Omental fat pad (tissue), 4 donors: Measurements from ENCODE around the gene COL4A1. TPM values are rescaled to one million over a fixed set of nuclear protein-coding genes. Genes with fewer than 3 reads are reported as not detected.
A peak's percentile ranks its signal among the peaks of the same experiment; 100 is the strongest.

Experiments used
- ATAC-seq: fragments of 150-250 bp; one replicate; pipeline ENCODE4 v1.9.1; 2016; ENCODE audit warnings: mild to moderate bottlenecking, moderate library complexity; ENCODE audit not compliant: low FRiP score
- DNase-seq: peaks from one replicate; pipeline ENCODE4 v3.0.0-alpha.2; 2019; ENCODE audit warnings: low spot score
- total RNA-seq, 4 donors: library from RNA; depleted of rRNA; stranded (reverse); fragments of >200 nt; gene quantifications; one replicate each; pipeline ENCODE4 v1.1.0, GENCODE V29; 2016
- TF ChIP-seq, protein P1 (sequence below), 3 donors: fragments of 450-650 bp; IDR thresholded peaks; one replicate each; pipeline ENCODE4 v1.5.1; 2016 to 2017; ENCODE audit warnings: antibody characterized with exemption in 3 of 3, mild to moderate bottlenecking in 3 of 3, moderate library complexity in 2 of 3

The COL4A1 gene
- total RNA-seq, 4 donors from 2014 or later = 611 to 1,113 (median 995) TPM

DNA sequence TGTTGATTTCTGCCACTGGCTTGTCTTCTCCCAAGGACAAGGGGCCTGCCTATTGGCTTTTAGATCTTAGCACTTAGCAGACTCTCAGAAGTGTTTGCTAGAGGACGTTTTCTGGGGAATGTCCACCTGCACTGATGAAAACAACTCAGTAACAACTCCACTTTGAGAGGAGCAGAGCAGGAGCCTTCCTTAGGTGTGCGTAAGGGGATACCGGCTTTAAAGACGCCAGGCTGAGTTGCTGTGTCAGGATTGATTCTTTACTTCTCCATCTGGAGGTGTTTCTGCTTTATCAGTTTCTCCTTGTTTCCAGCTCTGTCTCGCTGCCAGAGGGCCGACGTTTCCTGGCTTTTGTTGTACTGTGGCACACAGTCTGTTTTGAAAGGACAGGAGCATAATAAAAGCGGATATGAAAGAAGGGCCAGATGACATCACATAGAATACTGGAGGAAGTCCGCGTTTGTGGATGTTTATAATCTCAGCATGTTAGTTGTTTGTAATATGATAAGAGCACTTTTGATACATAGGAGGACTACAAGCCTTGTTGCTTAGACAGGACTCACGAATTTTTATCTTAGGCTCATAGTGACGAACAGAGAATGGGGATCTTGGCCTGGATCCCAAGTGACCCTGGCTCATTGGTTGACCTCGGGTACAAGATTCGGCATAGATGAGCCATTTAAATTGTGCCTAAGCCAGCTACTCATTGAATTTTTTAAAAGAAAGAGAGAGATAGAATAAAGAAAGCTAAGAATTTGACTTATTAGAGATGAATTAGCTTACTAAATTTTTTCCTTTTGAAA, 34.7 kb upstream of the COL4A1 start:
- TF ChIP-seq, protein P1, sequence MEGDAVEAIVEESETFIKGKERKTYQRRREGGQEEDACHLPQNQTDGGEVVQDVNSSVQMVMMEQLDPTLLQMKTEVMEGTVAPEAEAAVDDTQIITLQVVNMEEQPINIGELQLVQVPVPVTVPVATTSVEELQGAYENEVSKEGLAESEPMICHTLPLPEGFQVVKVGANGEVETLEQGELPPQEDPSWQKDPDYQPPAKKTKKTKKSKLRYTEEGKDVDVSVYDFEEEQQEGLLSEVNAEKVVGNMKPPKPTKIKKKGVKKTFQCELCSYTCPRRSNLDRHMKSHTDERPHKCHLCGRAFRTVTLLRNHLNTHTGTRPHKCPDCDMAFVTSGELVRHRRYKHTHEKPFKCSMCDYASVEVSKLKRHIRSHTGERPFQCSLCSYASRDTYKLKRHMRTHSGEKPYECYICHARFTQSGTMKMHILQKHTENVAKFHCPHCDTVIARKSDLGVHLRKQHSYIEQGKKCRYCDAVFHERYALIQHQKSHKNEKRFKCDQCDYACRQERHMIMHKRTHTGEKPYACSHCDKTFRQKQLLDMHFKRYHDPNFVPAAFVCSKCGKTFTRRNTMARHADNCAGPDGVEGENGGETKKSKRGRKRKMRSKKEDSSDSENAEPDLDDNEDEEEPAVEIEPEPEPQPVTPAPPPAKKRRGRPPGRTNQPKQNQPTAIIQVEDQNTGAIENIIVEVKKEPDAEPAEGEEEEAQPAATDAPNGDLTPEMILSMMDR (IDR thresholded peaks at IDR 0.05) = no peak
- no peak for ATAC-seq
- no peak for DNase-seq

DNA sequence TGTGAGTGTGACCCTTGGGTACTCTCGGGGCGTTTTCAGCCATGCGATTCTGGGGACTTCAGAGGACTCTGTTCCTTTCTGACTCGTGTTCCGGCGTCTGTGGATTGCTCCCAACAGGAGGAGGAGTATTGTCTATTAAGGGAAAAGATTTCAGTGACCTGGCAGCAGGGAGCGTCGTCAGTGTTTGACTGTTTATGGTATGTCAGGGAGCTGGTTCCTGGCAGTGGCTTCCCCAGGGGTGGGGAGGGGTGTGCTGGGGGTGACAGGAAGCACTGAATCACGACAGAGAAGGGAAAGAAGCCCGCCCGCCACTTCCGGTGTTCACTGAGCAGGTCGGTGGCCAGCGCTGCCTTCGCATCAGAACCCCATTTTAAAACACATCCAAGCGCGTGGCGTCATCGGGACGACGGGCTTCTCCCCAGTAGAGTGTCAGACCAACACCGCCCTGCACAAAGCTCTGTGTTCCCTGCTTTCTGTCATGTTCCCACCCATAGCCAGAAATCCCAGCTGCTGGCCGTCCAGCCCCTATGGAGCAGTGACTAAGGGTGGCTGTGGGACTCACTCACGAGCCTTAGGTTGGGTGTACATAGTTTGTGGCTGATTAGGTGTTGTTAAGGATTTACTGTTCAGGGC, 34.0 kb upstream of the COL4A1 start:
- DNase-seq (peak; percentile 50), ATAC-seq (peak; percentile 61)
- TF ChIP-seq, protein P1 (IDR thresholded peaks at IDR 0.05) = no peak

DNA sequence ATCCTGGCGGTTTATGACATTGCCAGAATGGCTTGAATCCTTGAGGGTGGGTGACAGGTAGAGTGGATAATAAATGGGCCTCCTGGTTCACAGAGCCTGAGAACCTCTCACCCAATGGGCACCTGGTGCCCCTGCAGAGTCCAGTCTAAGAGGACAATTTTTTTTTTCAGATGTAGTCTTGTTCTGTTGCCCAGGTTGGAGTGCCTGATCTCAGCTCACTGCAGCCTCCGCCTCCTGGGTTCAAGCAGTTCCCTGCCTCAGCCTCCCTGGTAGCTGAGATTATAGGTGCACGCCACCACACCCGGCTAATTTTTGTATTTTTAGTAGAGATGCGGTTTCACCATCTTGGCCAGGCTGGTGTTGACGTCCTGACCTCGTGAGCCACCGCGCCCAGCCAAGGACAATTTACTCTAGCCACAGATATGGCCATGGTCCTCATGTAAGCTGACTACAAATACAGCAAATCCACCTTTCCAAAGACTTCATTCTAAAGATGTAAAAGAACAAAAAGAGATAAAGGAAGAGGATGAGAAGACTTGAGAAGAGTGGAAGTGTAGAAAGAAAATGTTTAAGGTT, 33.1 kb upstream of the COL4A1 start:
- TF ChIP-seq, protein P1 (IDR thresholded peaks at IDR 0.05) = no peak
- ATAC-seq (no peak), DNase-seq (no peak)

DNA sequence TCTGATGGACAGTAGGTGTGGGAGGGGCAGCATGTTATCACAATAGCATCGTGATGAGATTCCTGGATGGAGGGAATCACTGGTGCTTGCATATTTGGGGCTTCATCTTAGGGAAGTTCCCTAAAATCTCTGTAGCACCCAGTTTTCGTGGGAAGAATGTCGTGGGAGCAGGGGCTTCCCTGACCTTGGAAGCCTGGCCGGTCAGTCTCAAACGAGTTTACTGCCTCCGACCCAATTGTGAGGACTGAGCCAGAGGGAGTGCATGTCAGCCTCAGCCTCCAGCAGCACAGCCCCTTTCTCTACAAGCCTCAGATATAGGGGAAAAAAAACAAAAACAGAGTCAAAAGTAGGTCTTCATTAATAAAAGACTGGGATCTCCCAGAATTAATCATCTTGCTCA, 32.3 kb upstream of the COL4A1 start:
- no peak for DNase-seq
- TF ChIP-seq, protein P1 (IDR thresholded peaks at IDR 0.05) = no peak
- ATAC-seq = no peak

DNA sequence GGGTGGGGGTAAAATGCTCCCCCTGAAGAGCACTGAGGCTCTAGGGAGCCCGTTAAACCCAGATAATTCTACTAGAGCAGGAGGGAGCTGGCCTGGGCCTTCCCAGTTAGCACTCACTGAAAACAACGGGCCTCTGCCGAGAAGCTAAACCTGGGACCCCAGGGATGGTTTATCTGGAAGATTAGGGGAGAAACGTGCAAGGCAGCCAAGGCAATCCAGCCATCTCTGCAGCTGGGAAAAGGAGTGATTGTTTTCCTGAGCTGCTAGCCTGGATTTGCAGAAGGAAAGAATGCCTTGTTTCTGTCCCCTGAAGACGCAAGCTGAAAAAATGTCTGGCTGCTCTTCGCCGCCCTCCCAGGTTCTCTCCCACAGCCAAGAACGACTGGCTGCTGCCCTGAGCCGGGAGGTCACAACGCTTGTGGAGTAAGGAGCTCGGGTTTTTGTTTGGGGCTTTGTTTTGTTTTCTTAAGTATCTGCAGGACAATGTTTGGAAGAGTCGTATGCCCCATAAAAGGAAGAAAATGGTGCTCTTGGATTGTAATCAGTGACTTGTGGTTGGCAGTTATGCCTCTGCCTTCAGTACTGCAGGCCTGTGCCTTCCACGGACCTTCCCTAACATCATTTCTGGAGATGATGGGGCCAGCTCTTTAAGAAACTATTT, 31.6 kb upstream of the COL4A1 start:
- TF ChIP-seq, protein P1 (IDR thresholded peaks at IDR 0.05) = no peak
- ATAC-seq (no peak), DNase-seq (no peak)

DNA sequence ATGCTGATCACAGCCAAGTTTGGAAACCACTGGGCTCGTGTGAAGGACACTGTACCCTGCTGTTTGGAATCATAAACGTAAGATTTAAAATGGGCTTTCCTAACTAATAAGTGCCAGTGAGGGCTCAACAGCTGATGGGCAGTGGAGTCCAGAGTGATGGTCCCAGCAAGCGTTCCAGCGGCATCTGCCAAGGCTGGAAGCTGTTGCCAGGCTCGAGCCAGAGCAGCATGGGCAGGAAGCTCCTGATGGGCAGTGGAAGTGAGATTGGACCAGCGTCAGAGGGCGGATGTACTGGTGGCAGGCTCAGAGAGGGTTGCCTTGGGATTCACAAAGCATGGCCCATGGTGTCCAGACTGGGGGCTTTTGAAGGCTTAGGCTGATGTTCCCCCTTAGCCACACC, 30.3 kb upstream of the COL4A1 start:
- no peak for ATAC-seq
- DNase-seq = no peak
- TF ChIP-seq, protein P1 (IDR thresholded peaks at IDR 0.05) = no peak
